Dedifferentiated amniotic fluid mesenchymal stem cell (primary cell): ENCODE data around the gene NAT8L.
"Not testable (repeated sequence)": the region's sequence is repeated elsewhere in the genome, so short reads cannot be mapped to it uniquely, and the experiment has no call there.

Source experiments
- DNase-seq: peaks from one replicate; pipeline ENCODE4 v3.0.0-alpha.2; 2016; ENCODE audit errors: extremely low spot score

NAT8L gene, protein sequence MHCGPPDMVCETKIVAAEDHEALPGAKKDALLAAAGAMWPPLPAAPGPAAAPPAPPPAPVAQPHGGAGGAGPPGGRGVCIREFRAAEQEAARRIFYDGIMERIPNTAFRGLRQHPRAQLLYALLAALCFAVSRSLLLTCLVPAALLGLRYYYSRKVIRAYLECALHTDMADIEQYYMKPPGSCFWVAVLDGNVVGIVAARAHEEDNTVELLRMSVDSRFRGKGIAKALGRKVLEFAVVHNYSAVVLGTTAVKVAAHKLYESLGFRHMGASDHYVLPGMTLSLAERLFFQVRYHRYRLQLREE

DNA sequence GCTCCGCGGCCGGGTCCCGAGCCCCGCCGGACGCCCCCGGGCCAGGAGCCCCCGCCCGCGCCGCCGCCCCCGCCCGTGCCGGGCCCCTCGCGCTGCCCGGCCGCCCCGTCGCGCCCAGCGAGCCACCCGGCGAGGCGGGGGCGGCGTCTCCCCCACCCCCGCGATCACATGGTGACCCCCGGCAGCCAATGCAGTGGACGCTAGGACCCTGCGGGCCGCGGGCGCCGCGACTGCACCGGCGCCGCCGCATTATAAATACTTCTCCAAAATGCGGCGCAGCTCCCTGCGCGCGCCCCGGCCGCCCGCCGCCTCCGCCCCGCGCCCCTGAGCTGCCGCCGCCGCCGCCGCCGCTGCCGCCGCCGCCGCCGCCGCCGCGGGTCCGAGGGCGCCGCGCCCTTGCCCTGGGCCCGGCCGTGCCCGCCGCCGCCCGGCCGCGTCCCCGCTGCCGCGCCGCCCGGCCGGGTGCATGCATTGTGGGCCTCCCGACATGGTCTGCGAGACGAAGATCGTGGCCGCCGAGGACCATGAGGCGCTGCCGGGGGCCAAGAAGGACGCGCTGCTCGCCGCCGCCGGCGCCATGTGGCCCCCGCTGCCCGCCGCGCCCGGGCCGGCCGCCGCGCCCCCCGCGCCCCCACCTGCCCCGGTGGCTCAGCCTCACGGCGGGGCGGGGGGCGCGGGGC, at the start of gene NAT8L:
TSS of gene NAT8L (plus strand) at position 282 of the 680 bp plus-strand sequence. CDS start at position 467, 185 bp downstream.
- DNase-seq, result no peak

DNA sequence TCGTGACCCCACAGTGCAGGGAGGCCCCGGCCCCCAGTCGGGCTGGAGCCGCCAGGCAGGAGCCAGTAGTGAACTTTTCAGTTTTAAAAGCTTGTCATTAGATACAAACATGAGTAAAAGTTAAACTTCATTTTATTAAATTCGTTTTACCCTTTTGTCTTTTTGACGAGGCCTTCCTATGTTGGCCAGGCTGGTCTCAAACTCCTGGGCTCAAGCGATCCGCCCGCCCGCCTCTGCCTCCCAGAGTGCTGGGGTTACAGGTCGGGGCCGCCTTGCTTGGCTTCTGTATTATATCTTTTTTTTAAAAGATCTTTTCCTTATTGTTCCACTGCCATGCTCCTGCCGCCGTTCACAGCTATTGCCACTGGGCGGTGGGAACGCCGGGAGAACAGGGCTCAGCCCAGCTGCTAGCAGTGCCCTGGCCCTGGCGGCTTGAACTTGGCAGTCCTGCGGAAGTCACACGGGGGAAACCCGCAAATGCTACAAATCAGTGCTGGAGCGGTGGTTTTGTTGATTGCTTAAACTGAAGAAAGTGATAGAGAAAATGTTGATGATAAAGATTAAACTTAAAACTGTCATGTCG, 49.4 kb upstream of the NAT8L start:
- DNase-seq, result peak; percentile 27

DNA sequence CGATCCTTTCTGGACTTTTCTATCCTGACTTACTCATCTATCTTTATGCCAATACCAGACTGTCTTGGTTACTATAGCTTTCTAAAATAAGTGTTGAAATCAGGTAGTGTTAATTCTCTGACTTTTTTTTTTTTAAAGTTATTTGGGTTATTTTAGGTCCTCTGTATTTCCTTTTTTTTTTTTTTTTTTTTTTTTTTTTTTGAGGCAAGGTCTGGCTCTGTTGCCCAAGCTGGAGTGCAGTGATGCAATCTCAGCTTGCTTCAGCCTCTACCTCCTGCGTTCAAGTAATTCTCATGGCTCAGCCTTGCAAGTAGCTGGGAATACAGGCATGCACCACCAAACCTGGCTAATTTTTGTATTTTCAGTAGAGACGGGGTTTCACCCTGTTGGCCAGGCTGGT, 47.5 kb upstream of the NAT8L start:
- DNase-seq, result no peak

DNA sequence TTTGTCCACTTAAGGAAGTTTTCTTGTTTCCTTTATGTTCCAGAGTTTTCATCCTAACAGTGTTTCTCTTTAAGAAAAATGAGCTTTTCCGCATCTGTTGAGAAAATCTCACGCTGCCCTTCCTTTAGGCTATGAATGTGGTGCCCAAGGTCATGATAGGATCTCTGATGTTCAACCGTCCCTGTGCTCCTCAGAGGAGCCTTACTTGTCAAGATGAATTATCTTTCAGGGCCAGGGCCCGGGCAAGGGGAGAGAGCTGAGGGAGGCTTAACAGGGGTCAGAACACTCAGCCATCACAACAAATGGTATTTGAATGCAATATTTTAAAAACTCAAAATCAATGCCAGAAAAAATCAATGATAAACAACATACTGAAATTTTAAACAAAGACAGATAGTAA, 44.1 kb upstream of the NAT8L start:
- DNase-seq, result no peak

DNA sequence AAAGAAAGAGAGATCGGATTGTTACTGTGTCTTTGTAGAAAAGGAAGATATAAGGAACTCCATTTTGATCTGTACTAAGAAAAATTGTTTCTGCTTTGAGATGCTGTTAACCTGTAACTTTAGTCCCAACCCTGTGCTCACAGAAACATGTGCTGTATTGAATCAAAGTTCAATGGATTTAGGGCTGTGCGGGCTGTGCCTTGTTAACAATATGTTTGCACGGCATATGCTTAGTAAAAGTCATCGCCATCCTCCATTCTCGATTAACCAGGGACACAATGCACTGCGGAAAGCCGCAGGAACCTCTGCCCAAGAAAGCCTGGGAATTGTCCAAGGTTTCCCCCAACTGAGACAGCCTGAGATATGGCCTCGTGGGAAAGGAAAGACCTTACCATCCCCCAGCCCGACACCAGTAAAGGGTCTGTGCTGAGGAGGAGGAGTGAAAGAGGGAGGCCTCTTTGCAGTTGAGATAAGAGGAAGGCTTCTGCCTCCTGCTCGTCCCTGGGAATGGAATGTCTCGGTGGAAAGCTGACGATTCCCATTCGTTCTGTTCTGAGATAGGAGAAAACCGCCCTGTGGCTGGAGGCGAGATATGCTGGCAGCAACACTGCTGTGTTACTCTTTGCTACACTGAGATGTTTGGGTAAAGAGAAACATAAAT, 37.6 kb upstream of the NAT8L start:
- not testable (repeated sequence) for DNase-seq

DNA sequence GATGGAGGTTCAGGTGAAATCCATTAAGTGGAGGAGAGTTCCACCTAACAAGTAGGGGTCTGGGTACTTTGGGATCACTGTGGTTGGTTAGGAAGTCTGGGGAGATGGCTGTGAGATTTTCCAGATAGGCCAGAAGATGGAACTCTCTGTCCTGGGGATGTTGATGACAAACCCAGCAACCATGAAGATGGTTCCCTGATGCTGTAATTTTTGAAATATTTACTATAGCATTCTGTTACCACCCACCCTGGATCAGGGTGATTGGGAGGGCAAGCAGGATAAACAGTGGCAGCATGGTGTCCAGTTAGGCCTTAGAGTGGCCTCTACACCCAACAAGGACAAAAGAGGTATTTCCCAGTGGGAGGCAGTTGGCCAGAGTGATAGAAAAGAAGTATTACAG, 34.4 kb upstream of the NAT8L start:
- DNase-seq, result no peak

DNA sequence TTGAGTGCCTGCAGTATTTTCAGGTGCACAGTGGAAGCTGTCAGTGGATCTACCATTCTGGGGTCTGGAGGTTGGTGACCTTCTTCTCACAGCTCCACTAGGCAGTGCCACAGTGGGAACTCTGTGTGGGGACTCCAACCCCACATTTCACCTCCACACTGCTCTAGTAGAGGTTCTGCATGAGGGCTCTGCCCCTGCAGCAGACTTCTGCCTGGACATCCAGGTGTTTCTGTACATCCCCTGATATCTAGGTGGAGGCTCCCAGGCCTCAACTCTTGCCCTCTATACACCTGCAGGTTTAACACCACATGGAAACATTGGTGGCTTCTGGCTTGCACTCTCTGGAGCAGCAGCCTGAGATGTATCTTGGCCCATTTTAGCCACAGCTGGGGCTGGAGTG, 33.3 kb upstream of the NAT8L start:
- DNase-seq, result no peak

DNA sequence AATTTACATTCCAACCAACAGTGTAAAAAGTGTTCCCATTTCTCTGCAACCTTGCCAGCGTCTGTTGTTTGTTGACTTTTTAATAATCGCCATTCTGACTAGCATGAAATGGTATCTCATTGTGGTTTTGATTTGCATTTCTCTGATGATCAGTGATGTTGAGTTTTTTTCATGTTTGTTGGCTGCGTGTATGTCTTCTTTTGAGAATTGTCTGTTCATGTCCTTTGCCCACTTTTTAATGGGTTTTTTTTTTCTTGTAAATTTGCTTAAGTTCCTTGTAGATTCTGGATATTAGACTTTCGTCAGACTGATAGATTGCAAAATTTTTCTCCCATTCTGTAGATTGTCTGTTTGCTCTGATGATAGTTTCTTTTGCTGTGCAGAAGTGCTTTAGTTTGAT, 32.0 kb upstream of the NAT8L start:
- not testable (repeated sequence) for DNase-seq

DNA sequence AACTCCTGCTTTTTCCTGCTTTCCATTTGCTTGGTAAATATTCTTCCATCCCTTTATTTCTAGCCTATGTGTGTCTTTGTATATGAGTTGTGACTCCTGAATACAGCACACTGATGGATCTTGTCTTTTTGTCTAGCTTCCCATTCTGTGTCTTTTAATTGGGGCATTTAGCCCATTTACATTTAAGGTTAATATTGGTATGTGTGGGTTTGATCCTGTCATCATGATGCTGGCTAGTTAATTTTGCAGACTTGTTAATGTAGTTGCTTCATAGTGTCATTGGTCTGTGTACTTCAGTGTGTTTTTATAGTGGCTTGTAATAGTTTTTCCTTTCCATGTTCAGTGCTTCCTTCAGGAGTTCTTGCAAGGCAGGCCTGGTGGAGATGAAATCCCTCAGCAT, 28.0 kb upstream of the NAT8L start:
- not testable (repeated sequence) for DNase-seq

DNA sequence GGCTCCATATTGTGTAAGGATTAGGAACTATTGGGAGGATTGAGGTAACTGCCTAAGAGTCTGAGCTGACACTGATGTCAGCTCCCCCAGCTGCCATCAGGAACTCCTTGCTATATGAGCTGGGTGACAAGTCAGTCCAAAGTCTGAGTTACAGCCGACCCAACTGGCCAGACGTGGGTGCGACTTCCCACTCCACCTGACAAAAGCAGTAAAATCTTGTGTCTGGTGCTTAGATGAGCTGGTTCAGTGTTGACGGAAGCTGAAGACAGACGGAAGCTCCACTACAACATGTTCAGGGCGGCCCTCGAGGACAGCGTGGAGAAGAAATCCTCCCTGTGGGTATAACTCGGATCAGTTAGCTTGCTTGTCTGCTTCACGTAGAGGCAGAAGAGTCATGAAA, 22.8 kb upstream of the NAT8L start:
- no peak for DNase-seq

DNA sequence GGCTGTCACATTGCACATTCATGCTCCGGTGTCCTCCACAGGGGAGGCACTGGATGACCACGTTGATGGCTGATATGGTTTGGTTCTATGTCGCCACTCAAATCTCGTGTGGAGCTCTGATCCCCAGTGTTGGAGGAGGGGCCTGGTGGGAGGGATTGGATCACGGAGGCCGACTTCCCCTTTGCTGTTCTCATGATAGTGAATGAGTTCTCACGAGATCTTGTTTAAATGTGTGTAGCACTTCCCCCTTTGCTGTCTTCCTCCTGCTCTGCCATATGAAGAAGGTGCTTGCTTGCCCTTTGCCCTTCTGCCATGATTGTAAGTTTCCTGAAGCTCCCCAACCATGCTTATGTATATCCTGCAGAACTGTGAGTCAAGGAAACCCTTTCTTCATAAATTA, 22.3 kb upstream of the NAT8L start:
- no peak for DNase-seq

DNA sequence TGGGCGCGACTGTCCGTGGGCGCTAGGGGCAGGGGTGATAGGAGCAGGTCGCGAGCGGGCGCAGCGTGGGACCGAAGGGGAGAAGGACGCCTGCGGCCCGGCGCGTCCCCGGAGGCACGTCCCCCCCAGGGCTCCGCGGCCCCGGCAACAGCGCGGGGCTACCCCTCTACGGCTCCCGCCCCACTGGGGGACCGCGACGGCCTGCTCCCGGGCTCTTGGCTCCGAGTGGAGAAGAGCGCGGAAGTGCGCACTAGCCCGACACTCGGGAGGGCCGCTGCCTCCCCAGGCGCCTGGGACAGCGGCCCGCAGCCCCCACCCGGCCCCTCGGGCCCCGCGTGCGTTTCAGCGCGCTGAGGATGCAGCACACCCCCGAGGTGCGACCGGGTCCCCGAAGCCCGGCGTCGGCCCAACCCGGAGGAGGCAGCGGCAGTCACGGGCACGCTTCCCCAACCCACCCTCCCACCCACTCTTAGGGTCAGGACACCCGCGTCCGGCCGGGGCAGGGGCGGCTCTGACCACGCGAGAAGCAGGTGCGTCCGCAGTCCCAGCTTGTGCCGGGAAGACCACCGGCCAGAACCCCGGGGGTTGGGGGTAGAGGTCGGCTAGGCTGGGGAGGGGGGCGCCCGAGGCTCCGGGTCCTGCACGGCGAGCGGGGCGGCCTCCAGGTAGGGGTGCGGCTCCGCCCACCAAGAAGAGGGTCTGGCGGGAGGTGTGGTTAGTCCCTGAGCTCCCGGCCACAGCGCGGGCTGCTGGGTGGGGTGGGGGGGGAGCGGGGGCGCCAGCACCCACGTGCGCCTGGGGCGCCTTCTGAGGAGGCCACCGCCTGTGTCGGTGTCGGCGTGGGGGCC, 18.5 kb upstream of the NAT8L start:
- no peak for DNase-seq

DNA sequence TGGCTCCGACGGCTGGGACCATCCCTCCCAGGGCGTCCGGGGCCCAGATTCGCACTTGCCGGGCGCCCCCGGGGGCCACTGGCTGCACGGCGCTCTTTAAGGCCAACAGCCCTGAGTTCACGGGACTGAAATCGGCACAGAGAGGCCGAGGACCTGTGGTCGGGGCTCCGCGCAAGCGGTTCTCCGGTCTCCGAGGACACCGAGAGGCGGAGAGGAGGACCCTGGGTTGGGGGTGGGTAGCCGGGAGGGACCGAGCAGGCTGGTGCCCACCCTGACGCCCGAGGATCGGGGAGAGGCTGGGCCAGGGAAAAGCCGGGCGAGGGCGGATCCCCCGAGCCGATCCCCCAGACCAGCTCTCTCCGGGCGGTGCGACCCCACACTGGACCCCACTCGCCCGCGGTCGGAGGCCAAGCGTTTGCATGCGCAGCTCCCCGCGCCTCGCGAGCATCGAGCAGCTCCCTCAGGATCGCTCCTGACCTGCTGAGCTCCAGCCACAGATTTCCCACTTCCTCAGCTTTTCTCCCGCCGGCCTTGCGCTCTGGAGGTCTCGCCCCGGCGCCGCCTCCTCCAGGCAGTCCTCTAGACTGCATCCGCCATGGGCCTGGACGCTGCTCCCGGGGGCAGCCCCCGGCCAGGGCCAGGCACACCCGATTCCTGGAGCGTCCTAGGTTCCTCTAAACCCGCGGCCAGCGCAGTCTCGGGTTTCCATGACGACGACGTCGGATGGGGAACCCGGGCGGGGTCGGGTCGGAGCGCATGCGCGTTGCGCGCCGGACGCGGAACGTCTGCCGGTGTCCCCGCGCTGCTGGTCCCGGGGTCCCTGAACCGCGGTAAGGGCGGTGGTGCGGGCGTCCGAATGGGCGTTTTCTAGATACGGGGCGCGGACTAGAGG, 17.6 kb upstream of the NAT8L start:
- peak; percentile 54 for DNase-seq

DNA sequence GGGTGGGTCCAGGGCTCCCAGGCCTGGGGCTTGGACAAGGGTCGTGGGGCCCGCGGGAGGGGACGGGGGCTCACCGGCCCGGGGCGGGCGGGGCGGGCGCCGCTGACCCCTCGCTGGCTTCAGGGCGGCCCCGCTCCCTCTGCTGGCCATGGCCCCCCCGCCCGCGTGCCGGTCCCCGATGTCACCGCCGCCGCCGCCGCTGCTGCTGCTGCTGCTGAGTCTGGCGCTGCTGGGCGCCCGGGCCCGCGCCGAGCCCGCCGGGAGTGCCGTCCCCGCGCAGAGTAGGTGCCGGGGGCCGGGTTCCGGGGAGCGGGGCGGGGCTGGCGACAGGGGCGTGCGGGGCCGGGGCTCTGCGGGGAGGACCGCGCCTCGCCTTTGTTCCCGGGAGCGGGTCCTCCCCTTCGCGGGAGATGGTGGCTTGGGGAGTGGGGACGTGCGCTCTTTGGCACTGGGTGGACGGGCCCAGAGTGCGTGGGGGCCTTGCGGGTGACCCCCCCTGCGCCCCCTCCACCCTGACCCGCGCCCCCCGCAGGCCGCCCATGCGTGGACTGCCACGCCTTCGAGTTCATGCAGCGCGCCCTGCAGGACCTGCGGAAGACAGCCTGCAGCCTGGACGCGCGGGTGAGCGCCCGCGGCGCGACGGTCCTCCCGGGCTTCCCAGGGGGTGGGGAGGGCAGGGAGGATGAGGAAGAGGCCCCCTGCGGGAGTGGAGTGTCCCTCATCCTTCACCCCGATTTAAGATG, 16.8 kb upstream of the NAT8L start:
- DNase-seq, result no peak

DNA sequence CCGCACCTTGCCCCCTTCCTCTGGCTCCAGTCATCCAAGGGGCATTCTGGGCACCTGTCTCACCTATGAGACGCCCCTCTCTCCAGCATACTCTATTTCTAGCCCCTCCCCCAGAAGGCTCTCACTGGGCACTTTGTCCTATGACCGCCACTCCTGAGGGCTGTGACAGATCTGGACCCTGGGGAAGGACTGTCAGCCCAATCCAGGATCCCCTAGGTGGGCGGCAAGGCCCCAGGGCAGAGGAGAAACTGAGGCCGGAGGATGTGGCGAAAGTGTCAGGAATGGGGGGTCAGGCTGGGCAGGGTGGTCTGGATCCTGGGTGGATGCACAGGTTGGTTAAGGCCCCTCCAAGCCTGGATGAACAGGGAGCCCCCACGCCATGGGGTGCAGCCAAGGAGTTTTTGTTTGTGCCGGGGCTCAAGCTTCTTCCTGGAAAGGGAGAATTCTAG, 16.2 kb upstream of the NAT8L start:
- DNase-seq, result no peak

DNA sequence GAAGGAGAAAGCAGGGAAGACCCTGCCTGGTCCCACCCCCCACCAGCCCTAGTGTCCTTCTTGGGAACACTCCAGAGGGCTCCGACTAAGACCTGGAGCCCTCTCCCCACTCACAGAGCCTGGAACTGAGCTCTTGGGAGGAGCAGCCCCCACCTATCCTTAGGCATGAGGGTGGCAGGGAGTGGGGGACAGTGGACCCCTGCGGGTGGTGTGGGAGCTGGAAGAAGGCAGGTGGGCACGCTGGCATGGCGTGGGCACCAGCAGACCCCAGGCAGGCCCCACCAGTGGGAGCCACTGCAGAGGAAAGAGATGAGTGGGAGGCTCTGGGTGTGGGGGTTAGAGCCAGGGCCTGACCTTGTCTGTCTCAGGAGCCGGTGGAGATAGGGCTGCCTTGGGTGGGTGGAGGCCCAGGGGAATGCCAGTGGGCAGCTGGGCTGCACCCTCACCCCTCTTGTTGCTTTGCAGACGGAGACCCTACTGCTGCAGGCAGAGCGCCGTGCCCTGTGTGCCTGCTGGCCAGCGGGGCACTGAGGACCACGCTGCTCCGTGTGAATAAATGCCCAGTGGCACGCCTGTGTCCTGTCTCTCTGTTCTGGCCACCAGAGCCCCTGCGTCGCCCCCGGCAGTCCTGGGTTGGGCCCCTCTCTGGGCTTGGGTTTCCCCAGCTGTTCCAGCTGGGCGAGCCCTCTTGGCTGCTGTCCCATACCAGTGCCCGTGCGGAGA, 15.6 kb upstream of the NAT8L start:
- DNase-seq, result no peak

DNA sequence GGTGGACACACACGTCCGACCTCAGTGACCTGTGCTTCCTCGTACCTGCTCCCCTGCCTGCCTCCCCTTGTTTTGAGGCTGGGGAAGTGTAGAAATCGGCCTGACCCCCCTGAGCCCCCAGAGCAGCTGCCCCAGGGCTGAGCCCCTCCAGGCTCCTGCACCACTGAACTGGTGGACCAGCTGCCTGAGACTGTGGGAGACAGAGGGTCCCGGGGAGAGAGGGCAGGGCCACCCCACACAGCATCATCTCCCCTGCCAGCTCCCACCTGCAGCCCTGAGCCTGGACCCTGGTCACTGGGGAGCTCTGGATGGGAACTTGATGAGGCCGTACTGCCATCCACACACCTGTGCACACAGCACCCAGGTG, 15.0 kb upstream of the NAT8L start:
- DNase-seq, result no peak

DNA sequence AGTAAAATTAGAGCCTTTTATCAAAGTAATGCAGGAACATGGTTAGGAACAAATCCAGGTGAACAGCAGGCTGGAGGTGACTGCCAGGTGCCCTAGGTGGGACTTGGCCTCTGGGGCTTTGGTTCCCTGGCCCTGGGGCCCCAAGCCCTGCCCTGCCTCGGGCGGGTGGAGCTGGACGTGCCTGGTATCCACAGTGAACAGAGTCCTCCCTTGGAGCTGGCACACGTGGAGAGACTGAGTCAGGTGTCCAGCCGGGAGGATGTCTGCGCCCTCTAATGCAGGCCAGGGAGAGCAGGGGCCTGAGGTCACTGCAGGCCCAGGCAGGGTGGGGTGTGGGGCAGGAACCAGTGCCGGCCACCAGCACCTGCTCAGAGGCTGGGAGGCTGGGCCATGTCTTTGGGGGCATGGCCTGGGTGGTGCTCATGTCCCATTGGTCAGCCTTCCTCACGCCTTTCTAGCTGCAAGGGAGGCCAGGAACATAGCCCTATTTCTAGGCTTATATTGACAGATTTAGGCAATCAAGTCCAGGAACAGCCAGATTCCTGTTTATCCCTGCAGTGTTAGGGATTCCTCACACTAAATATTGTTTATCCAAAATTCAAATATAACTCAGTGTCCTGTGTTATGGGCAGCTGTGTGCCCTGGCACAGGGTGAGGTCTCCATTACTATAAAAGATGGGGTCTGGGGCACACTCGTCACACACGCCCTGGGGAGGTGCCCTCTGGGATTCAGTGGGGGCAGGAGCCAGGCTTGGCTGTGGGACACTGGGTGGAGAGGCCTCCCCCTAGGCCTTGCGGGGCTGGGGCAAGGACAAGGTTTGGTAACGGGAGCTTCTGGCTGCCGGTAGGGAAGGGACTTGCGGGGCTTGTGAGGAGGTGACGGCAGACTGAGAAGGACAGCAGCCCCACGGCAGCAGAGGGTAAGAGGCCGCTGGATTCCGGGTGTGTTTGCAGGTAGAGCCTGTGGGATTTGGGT, 14.3 kb upstream of the NAT8L start:
- DNase-seq, result no peak
